T-cell (primary cell): ENCODE data around the gene PTCRA. TPM values are rescaled to one million over a fixed set of nuclear protein-coding genes. Genes with fewer than 3 reads are reported as not detected.
"Not testable (repeated sequence)": the region's sequence is repeated elsewhere in the genome, so short reads cannot be mapped to it uniquely, and the experiment has no call there.

ENCODE experiments used
- ATAC-seq, 4 experiments: fragments of 200-7000 bp in 3 of 4; fragments of 150-1000 bp in 1 of 4; cut with Tn5 transposase; replicated peaks in 1 of 4; 1 replicate in 3 of 4; 2 replicates in 1 of 4; pipeline ENCODE4 v1.10.0; 2021; ENCODE audit warnings: moderate library complexity in 3 of 4, mild to moderate bottlenecking in 2 of 4, moderate number of reproducible peaks in 1 of 4
- CTCF ChIA-PET, 2 donors: fragments of 300-600 bp; sonication (Branson Sonifier 250); formaldehyde crosslinking; loops; one replicate each; lab custom pipeline; 2022; ENCODE audit warnings: antibody characterized with exemption in 2 of 2; lab: Charles Lee
- POLR2A ChIA-PET, 2 donors: fragments of 300-600 bp; sonication (Branson Sonifier 250); formaldehyde crosslinking; loops; one replicate each; lab custom pipeline; 2022; ENCODE audit warnings: antibody characterized with exemption in 2 of 2; lab: Charles Lee
- DNase-seq, 35 experiments: peaks; one replicate each; pipeline versions ENCODE4 v3.0.0 to v3.0.0-alpha.2; 2013 to 2023
- H3K27ac ChIP-seq: one replicate; pipeline ENCODE4 v1.5.1; 2013; ENCODE audit warnings: low read length
- H3K27me3 ChIP-seq, 2 experiments: replicated peaks in 1 of 2; 1 replicate in 1 of 2; 2 replicates in 1 of 2; pipeline versions ENCODE4 v1.6.1 to v1.7.0; 2013; ENCODE audit warnings: low read length in 1 of 2, mixed read lengths in 1 of 2; ENCODE audit not compliant: control insufficient read depth in 2 of 2, insufficient read depth in 2 of 2; ENCODE audit errors: extremely low read depth in 1 of 2
- H3K36me3 ChIP-seq, 2 donors: 1 replicate in 1 of 2; 2 replicates in 1 of 2; pipeline versions ENCODE4 v1.6.1 to v1.7.0; 2013; ENCODE audit warnings: low read length in 1 of 2; ENCODE audit not compliant: control insufficient read depth in 2 of 2, insufficient read depth in 1 of 2; ENCODE audit errors: extremely low read depth in 1 of 2
- H3K4me1 ChIP-seq, 2 experiments: 1 replicate in 1 of 2; 2 replicates in 1 of 2; pipeline versions ENCODE4 v1.6.1 to v1.7.0; 2013; ENCODE audit warnings: low read length in 2 of 2, mixed read lengths in 1 of 2; ENCODE audit not compliant: insufficient read depth in 2 of 2, control insufficient read depth in 1 of 2; ENCODE audit errors: extremely low read depth in 1 of 2
- H3K4me3 ChIP-seq, 2 donors: 1 replicate in 1 of 2; 2 replicates in 1 of 2; pipeline versions ENCODE4 v1.5.1 to v1.7.0; 2013; ENCODE audit warnings: mild to moderate bottlenecking in 2 of 2, low read length in 1 of 2, moderate library complexity in 1 of 2; ENCODE audit not compliant: control insufficient read depth in 1 of 2; ENCODE audit errors: extremely low read depth in 1 of 2
- H3K9me3 ChIP-seq: 2 replicates; pipeline ENCODE4 v1.7.0; 2013
- H3K27ac Mint-ChIP-seq, 2 donors: one replicate each; pipeline ENCODE4 v1.8.0; 2020 to 2021; ENCODE audit warnings: mild to moderate bottlenecking in 2 of 2, mixed read lengths in 2 of 2
- H3K27me3 Mint-ChIP-seq, 2 donors: one replicate each; pipeline ENCODE4 v1.8.0; 2021 to 2022; ENCODE audit warnings: mixed read lengths in 2 of 2
- H3K36me3 Mint-ChIP-seq: one replicate; pipeline ENCODE4 v1.8.0; 2021; ENCODE audit warnings: mixed read lengths
- H3K4me1 Mint-ChIP-seq, 3 donors: one replicate each; pipeline ENCODE4 v1.8.0; 2020 to 2022; ENCODE audit warnings: mixed read lengths in 3 of 3, mild to moderate bottlenecking in 1 of 3
- H3K4me3 Mint-ChIP-seq, 3 donors: one replicate each; pipeline ENCODE4 v1.8.0; 2020 to 2022; ENCODE audit warnings: mild to moderate bottlenecking in 3 of 3, mixed read lengths in 3 of 3, moderate library complexity in 3 of 3
- H3K9me3 Mint-ChIP-seq, 3 donors: one replicate each; pipeline ENCODE4 v1.8.0; 2020 to 2022; ENCODE audit warnings: mixed read lengths in 3 of 3
- WGBS: methylation state at CpG from one replicate; pipeline ENCODE4 v1.1.5; 2013; ENCODE audit warnings: missing lambda C conversion rate; ENCODE audit not compliant: insufficient coverage; 5-methylcytosine and 5-hydroxymethylcytosine counted together
- total RNA-seq, 35 experiments: library from RNA in 6 of 35; stranded (reverse) in 6 of 35; fragments of 120-200 nt in 1 of 35; gene quantifications; one replicate each; pipeline versions ENCODE4 v1.2.1 to v1.2.4 and lab custom pipeline; 2013 to 2026

PTCRA gene
- total RNA-seq, 5 donors from 2014 or later (not counting 1 experiment from before 2014, with no cell fraction given) = 0.53 TPM; not detected in 4

GRCh38 chr6:42898891-42899361 lies 16.9 kb upstream of the PTCRA start:
- no peak overlapping the region for H3K4me3 Mint-ChIP-seq
- H3K9me3 Mint-ChIP-seq = no peaks in the 10 kb centered on the region

GRCh38 chr6:42899871-42900270 lies 16.0 kb upstream of the PTCRA start:
- no peak overlapping the region for H3K27ac Mint-ChIP-seq

More at GRCh38 chr6:42898891-42899361, 16.9 kb upstream of the PTCRA start:
- ATAC-seq (no peak), DNase-seq (peak; percentile 27 to 84 (median 60))
- H3K27me3 Mint-ChIP-seq = no peaks in the 10 kb centered on the region
- H3K4me1 Mint-ChIP-seq = peaks cover 7 to 13% (median 11%) of the 10 kb centered on the region in 3 donors
- no peaks in the 10 kb centered on the region for H3K27me3 ChIP-seq
- peaks cover 0 to 4% of the 10 kb centered on the region in 2 experiments for H3K4me1 ChIP-seq
- POLR2A ChIA-PET = no interaction called here
- no peak overlapping the region for H3K4me3 ChIP-seq
- H3K27ac Mint-ChIP-seq = peak overlapping the region in 1 of 2 donors; percentile 64
- WGBS = 0% methylated on average over 6 of the region's 10 CpGs
- no peaks in the 10 kb centered on the region for H3K36me3 Mint-ChIP-seq
- no peaks in the 10 kb centered on the region for H3K9me3 ChIP-seq
- no peaks in the 10 kb centered on the region for H3K36me3 ChIP-seq
- CTCF ChIA-PET = interaction anchor here in 1 of 2 donors (1.0 to 1.2 kb wide), 2 partner anchors 19 to 237 kb away, joined by 3 to 10 read pairs; partner anchors contain the start of gene RPL7L1
- H3K27ac ChIP-seq = no peak overlapping the region

GRCh38 chr6:42901538-42901957 lies 14.3 kb upstream of the PTCRA start:
- Mint-ChIP-seq H3K36me3 (no peaks in the 10 kb centered on the region), H3K27ac (no peak overlapping the region), H3K4me1 (peaks cover 7 to 13% (median 11%) of the 10 kb centered on the region in 3 donors), H3K27me3 (no peaks in the 10 kb centered on the region), H3K9me3 (no peaks in the 10 kb centered on the region), H3K4me3 (no peak overlapping the region)
- Histone ChIP-seq H3K4me3 (no peak overlapping the region), H3K9me3 (no peaks in the 10 kb centered on the region), H3K4me1 (peaks cover 0 to 4% of the 10 kb centered on the region in 2 experiments), H3K36me3 (no peaks in the 10 kb centered on the region), H3K27ac (no peak overlapping the region), H3K27me3 (no peaks in the 10 kb centered on the region)
- CTCF ChIA-PET = interaction anchor here (0.6 to 2.1 kb wide), 11 partner anchors 22 to 959 kb away, joined by 3 to 14 read pairs (median 5); partner anchors contain the start of genes CNPY3 (in 1 of the 2), KLHDC3 (in 1 of the 2) and RPL7L1 (in 1 of the 2)
- peak; percentile 90 to 97 (median 94) for ATAC-seq
- WGBS = no CpG with 5 or more reads among the region's 11 CpGs
- peak; percentile 25 to 89 (median 56) for DNase-seq
- POLR2A ChIA-PET = no interaction called here

More at GRCh38 chr6:42899871-42900270, 16.0 kb upstream of the PTCRA start:
- Histone ChIP-seq H3K27ac (no peak overlapping the region), H3K4me1 (peaks cover 0 to 4% of the 10 kb centered on the region in 2 experiments), H3K36me3 (no peaks in the 10 kb centered on the region), H3K9me3 (no peaks in the 10 kb centered on the region), H3K4me3 (no peak overlapping the region), H3K27me3 (no peaks in the 10 kb centered on the region)
- POLR2A ChIA-PET = no interaction called here
- H3K27me3 Mint-ChIP-seq = no peaks in the 10 kb centered on the region
- H3K4me1 Mint-ChIP-seq = peaks cover 7 to 13% (median 11%) of the 10 kb centered on the region in 3 donors
- CTCF ChIA-PET = interaction anchor here (0.6 to 2.1 kb wide), 6 partner anchors 18 to 243 kb away, joined by 3 to 14 read pairs (median 7); no protein-coding TSS in a partner anchor
- no peak overlapping the region for H3K4me3 Mint-ChIP-seq
- ATAC-seq (no peak), DNase-seq (no peak)
- no peaks in the 10 kb centered on the region for H3K9me3 Mint-ChIP-seq
- no peaks in the 10 kb centered on the region for H3K36me3 Mint-ChIP-seq
- 87% methylated on average over 3 of the region's 8 CpGs for WGBS

GRCh38 chr6:42902429-42903263 lies 13.2 kb upstream of the PTCRA start:
- not testable (repeated sequence) for H3K9me3 ChIP-seq, H3K4me1 ChIP-seq, H3K36me3 ChIP-seq, H3K27me3 Mint-ChIP-seq, ATAC-seq, H3K27me3 ChIP-seq, H3K36me3 Mint-ChIP-seq, H3K9me3 Mint-ChIP-seq, H3K27ac ChIP-seq, DNase-seq, H3K4me3 ChIP-seq, H3K4me3 Mint-ChIP-seq, H3K27ac Mint-ChIP-seq
- POLR2A ChIA-PET = interaction anchor here in 1 of 2 donors (0.9 kb wide), 1 partner anchor 23 kb away, joined by 3 read pairs; no protein-coding TSS in a partner anchor
- CTCF ChIA-PET = interaction anchor here in 1 of 2 donors (0.6 kb wide), 1 partner anchor 154 kb away, joined by 4 read pairs; no protein-coding TSS in a partner anchor
- peaks cover 7 to 13% (median 11%) of the 10 kb centered on the region in 3 donors for H3K4me1 Mint-ChIP-seq
- 72% methylated on average over 10 of the region's 22 CpGs for WGBS

GRCh38 chr6:42904467-42904866 lies 11.4 kb upstream of the PTCRA start:
- no peak for DNase-seq
- no peaks in the 10 kb centered on the region for H3K27me3 Mint-ChIP-seq
- H3K36me3 Mint-ChIP-seq = no peaks in the 10 kb centered on the region
- Histone ChIP-seq H3K4me3 (no peak overlapping the region), H3K36me3 (no peaks in the 10 kb centered on the region), H3K27me3 (no peaks in the 10 kb centered on the region), H3K9me3 (no peaks in the 10 kb centered on the region), H3K27ac (no peak overlapping the region), H3K4me1 (peaks cover 0 to 4% of the 10 kb centered on the region in 2 experiments)
- ATAC-seq = no peak
- ChIA-PET POLR2A (no interaction called here), CTCF (interaction anchor here in 1 of 2 donors (0.6 to 0.9 kb wide), 2 partner anchors 239 to 1364 kb away, joined by 3 read pairs; no protein-coding TSS in a partner anchor)
- H3K4me1 Mint-ChIP-seq = peaks cover 7 to 10% (median 8%) of the 10 kb centered on the region in 3 donors
- WGBS = 95% methylated on average over 6 of the region's 10 CpGs
- no peak overlapping the region for H3K27ac Mint-ChIP-seq
- H3K4me3 Mint-ChIP-seq = no peak overlapping the region
- no peaks in the 10 kb centered on the region for H3K9me3 Mint-ChIP-seq

GRCh38 chr6:42907336-42907735 lies 8.5 kb upstream of the PTCRA start:
- no peak overlapping the region for H3K4me3 ChIP-seq
- peaks cover 0 to 21% of the 10 kb centered on the region in 2 experiments for H3K27me3 ChIP-seq
- Mint-ChIP-seq H3K27me3 (peaks cover 4 to 5% of the 10 kb centered on the region in 2 donors), H3K27ac (no peak overlapping the region), H3K36me3 (no peaks in the 10 kb centered on the region), H3K9me3 (no peaks in the 10 kb centered on the region), H3K4me1 (peaks cover 0 to 4% (median 3%) of the 10 kb centered on the region in 3 donors), H3K4me3 (no peak overlapping the region)
- DNase-seq (no peak), ATAC-seq (no peak)
- peaks cover 5 to 8% of the 10 kb centered on the region in 2 experiments for H3K4me1 ChIP-seq
- no peaks in the 10 kb centered on the region for H3K9me3 ChIP-seq
- POLR2A ChIA-PET = no interaction called here
- CTCF ChIA-PET = no interaction called here
- H3K27ac ChIP-seq = no peak overlapping the region
- H3K36me3 ChIP-seq = no peaks in the 10 kb centered on the region
- WGBS = 84% methylated on average over 5 of the region's 5 CpGs
